ENCODE results near the gene PAX8.
"Not testable (repeated sequence)": the region's sequence is repeated elsewhere in the genome, so short reads cannot be mapped to it uniquely, and the experiment has no call there.

PAX8 gene

DNA sequence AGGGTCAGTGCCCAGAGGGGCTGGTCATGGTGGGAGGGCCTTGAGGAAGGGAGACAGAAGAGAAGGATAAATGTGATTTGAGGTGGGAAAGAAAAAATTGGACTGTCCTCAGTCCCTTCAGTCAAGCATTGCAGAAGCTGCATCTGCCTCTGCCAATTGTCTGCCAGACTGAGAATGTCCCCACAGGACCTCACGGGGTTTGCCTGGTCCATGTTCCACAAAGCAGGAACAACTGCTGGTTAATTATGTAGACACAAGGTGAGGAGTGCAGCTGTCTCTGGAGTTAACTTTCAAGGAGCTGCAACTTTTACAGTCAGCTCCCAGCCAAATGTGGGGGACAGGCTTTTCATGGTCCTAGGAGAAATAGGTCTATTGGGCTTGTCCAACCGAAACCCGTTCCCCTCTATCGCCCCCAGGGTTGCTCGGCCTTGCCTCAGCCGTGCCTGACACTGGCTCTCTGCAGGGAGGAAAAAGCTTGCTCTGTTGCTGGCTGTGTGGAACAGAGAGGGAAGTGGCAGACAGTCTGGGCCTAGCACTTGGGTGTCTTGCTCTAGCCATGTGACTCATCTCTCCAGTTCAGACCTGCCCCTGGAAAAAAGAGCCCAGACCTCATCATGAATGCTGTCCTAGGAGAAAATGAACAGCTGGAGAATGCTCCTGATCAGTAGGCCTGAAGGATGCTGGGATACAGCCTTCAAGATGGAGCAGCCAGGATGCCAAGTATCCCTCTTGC is 31.1 kb upstream of the PAX8 start:
- no peak overlapping the region for H3K4me3 ChIP-seq (ENCODE audit: low read depth, low read length)
- TF ChIP-seq, protein P1, sequence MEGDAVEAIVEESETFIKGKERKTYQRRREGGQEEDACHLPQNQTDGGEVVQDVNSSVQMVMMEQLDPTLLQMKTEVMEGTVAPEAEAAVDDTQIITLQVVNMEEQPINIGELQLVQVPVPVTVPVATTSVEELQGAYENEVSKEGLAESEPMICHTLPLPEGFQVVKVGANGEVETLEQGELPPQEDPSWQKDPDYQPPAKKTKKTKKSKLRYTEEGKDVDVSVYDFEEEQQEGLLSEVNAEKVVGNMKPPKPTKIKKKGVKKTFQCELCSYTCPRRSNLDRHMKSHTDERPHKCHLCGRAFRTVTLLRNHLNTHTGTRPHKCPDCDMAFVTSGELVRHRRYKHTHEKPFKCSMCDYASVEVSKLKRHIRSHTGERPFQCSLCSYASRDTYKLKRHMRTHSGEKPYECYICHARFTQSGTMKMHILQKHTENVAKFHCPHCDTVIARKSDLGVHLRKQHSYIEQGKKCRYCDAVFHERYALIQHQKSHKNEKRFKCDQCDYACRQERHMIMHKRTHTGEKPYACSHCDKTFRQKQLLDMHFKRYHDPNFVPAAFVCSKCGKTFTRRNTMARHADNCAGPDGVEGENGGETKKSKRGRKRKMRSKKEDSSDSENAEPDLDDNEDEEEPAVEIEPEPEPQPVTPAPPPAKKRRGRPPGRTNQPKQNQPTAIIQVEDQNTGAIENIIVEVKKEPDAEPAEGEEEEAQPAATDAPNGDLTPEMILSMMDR (IDR thresholded peaks at IDR 0.05; ENCODE audit: low read depth, low read length, missing control alignments), result no peak
- no peak for DNase-seq (ENCODE audit: low read depth)
- in situ Hi-C loops (cut with HindIII; ENCODE audit: low sequenced_read_pairs), result no loop called here

DNA sequence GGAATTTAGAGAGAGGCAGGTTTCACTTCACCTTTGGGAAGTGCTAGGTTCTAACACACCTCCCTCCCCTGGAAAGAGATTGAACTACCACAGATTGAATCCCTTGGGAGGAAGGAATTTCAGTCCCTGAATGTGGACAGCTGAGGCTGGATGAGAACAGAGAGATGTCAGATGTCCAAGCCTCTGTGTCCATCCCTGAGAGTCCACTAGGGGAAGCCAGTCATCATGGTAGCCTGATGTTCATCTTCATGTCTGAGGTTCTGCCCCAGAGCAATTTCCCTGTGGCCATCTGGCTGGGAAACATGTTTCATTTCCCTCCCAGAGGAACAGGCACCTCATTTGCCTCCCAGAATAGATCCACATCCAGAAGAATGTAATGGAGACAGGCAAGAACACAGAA is 30.1 kb upstream of the PAX8 start:
- TF ChIP-seq, protein P1 (IDR thresholded peaks at IDR 0.05; ENCODE audit: low read depth, low read length, missing control alignments), result peak; percentile 18
- in situ Hi-C loops (cut with HindIII; ENCODE audit: low sequenced_read_pairs); H3K4me3 ChIP-seq (ENCODE audit: low read depth, low read length); DNase-seq (ENCODE audit: low read depth): not testable (repeated sequence)

DNA sequence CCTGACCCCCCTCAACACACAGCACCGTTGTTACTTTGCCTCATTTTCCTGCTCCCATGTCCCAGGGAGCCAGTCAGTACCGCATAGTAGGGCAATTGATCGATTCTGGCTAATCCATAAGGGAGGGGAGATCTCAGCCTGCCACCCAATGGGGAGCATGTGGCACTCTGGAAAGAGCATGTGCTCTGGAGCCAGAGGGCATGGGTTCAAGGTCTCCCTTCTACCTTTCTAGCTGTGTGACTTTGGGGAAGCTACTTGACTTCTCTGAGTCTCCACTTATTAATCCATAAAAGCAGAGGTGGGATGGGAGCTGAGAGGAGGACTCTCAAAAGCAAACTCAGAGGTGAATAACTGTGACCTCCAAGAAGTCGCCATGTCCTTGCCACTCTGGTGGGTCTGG is 27.5 kb upstream of the PAX8 start:
- DNase-seq (ENCODE audit: low read depth); in situ Hi-C loops (cut with HindIII; ENCODE audit: low sequenced_read_pairs); H3K4me3 ChIP-seq (ENCODE audit: low read depth, low read length): not testable (repeated sequence)

DNA sequence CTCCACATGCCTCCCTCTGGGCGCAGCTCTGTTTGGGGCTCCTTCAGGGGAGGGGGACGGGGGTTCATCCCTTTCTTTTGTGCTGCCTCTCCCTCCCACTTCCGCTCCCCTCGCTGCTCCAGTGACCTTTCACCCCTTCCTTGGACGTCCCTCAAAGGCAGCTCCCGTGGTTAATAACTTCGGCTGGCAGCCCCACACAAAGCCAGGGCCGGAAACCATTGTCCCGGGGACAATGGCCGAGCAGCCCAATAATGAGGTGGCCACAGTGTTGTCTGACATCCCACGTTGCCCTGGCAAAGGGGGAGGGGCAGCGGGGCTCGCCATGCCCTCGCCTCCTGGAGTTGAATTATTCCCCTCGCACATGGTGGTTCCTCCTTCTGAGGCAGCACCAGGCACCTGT is 27.0 kb upstream of the PAX8 start:
- H3K4me3 ChIP-seq (ENCODE audit: low read depth, low read length); in situ Hi-C loops (cut with HindIII; ENCODE audit: low sequenced_read_pairs); DNase-seq (ENCODE audit: low read depth): not testable (repeated sequence)

DNA sequence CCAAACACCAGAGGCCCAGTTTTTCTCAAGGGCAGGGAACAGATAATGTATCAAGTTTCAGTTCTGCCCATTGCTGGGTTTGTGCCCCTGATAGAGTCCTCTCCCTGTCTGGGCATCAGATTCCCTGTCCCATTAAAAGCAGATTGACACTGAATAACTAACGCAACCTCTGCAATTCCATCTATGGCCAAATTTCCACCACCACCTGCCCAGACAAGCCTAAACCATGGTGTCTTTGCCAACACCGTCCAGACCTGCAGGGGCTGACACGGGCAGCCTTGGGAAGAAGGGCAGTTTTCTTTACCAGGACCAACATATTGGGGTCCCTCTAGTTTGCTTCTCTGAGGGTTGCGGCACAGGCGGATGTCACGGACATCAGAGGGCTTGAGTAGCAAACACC is 26.4 kb upstream of the PAX8 start:
- TF ChIP-seq, protein P1 (IDR thresholded peaks at IDR 0.05; ENCODE audit: low read depth, low read length, missing control alignments), result no peak
- in situ Hi-C loops (cut with HindIII; ENCODE audit: low sequenced_read_pairs), result no loop called here
- DNase-seq (ENCODE audit: low read depth), result no peak
- no peak overlapping the region for H3K4me3 ChIP-seq (ENCODE audit: low read depth, low read length)

DNA sequence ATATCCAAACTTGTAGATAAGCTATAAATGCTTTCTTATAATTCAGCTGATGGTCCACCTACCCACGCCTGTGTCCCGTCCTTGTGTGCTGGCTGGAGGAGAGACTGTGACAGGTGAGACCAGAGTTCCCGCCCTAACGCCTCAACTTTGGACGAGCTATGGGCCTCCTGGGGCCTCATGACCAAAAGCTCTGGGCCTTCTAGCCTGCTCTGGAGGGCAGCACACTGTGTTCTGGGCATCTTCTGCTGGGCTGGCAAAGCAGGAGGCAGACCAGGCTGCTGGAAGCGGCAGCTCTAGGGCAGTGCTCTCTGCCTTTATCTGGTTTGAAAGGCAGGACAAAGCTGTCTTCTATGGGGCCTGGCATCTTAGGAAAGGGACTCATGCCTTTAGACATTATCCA is 26.0 kb upstream of the PAX8 start:
- TF ChIP-seq, protein P1 (IDR thresholded peaks at IDR 0.05; ENCODE audit: low read depth, low read length, missing control alignments), result no peak
- in situ Hi-C loops (cut with HindIII; ENCODE audit: low sequenced_read_pairs), result no loop called here
- H3K4me3 ChIP-seq (ENCODE audit: low read depth, low read length), result no peak overlapping the region
- DNase-seq (ENCODE audit: low read depth), result no peak

DNA sequence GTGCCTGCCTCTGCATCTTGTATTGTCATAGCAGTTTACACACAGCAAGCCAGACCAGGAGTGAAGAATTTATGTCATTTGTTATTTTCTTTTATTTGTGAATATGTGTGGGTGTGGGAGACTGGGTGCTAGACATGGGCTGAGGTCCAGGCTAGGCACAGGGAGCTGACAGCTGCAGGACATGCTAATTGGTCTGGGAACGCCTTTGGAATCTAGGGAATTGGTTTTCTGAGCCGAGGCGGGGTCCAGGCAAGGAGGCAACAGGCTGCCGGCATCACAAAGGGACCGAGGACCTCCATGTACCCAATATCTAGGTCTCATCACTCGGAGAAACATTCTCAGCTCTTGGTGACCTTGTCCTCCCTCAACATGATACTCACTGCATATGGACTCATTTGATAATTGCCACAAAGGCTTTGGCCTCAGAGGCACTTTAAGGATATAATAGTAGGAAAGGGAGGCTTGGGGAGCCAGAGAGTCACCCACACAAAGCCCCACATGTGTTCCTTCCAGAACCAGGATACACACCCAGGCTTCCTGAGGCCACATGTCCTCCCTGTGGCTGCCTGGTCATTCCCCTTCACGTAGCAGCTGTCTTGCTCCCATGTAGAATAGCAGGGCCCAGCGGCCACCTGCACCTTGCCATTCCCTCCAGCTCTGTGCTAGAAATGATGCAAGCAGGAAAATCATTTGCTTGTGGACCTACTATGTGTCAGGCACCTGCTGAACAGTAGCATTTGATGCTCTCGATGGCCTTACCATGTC is 23.7 kb upstream of the PAX8 start:
- DNase-seq (ENCODE audit: low read depth); H3K4me3 ChIP-seq (ENCODE audit: low read depth, low read length); in situ Hi-C loops (cut with HindIII; ENCODE audit: low sequenced_read_pairs): not testable (repeated sequence)

DNA sequence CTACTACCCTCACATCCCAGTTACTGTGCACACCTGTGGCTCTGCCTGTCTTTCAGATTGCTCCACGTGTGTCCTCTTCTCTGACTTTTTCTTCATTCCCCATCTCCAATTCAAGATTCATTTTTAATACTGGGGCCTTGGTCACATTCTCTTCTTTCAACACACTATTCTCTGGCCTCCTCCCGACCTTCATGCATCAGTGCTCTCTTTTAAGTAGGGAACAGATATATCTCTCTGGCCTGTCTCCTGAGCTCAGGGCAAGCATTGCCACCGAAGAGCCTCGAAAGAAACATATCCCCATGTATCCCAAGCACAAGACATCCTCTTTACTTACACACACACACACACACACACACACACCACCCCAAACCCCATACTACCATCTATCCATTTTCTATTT is 21.6 kb upstream of the PAX8 start:
- no peak for DNase-seq (ENCODE audit: low read depth)
- TF ChIP-seq, protein P1 (IDR thresholded peaks at IDR 0.05; ENCODE audit: low read depth, low read length, missing control alignments), result no peak
- in situ Hi-C loops (cut with HindIII; ENCODE audit: low sequenced_read_pairs), result no loop called here
- H3K4me3 ChIP-seq (ENCODE audit: low read depth, low read length), result no peak overlapping the region
